MCF 10A (cell line): ENCODE data around the gene HSPA14. TPM values are rescaled to one million over a fixed set of nuclear protein-coding genes. Genes with fewer than 3 reads are reported as not detected.

ENCODE experiments used
- BruUV-seq: library from RNA; stranded (reverse); fragments of 400-500 nt; replicated peaks from 2 replicates; lab custom pipeline; 2021; lab: Mats Ljungman, UMichigan
- CTCF ChIA-PET: fragments of 300-600 bp; sonication (Branson Sonifier 250); formaldehyde crosslinking; extraction: SDS; loops from one replicate; lab custom pipeline; 2021; ENCODE audit warnings: antibody characterized with exemption, inconsistent platforms; lab: Yijun Ruan, JAX
- POLR2A ChIA-PET: fragments of 300-600, 350-650 bp; sonication (Branson Sonifier 250); formaldehyde crosslinking; extraction: SDS; loops from one replicate; lab custom pipeline; 2020; ENCODE audit warnings: antibody characterized with exemption, inconsistent platforms; lab: Yijun Ruan, JAX
- DNase-seq: peaks from one replicate; pipeline ENCODE4 v3.0.0-alpha.2; 2018; ENCODE audit not compliant: unreplicated experiment
- H3K27ac Mint-ChIP-seq: one replicate; pipeline ENCODE4 v1.8.0; 2022; ENCODE audit warnings: mild to moderate bottlenecking, low read depth, mixed read lengths; ENCODE audit not compliant: unreplicated experiment
- H3K27me3 Mint-ChIP-seq: one replicate; pipeline ENCODE4 v1.8.0; 2022; ENCODE audit warnings: mixed read lengths; ENCODE audit not compliant: insufficient read depth, unreplicated experiment
- H3K36me3 Mint-ChIP-seq: one replicate; pipeline ENCODE4 v1.8.0; 2022; ENCODE audit warnings: mild to moderate bottlenecking, moderate library complexity, mixed read lengths; ENCODE audit not compliant: insufficient read depth, unreplicated experiment
- H3K4me1 Mint-ChIP-seq: one replicate; pipeline ENCODE4 v1.8.0; 2022; ENCODE audit warnings: mixed read lengths; ENCODE audit not compliant: insufficient read depth, unreplicated experiment
- H3K4me3 Mint-ChIP-seq: one replicate; pipeline ENCODE4 v1.8.0; 2022; ENCODE audit warnings: mild to moderate bottlenecking, moderate library complexity, mixed read lengths; ENCODE audit not compliant: unreplicated experiment
- H3K9me3 Mint-ChIP-seq: one replicate; pipeline ENCODE4 v1.8.0; 2022; ENCODE audit warnings: mixed read lengths; ENCODE audit not compliant: unreplicated experiment
- intact Hi-C: fragments of 100-400 bp; cut with micrococcal nuclease; formaldehyde crosslinking; loops from 2 replicates; pipeline ENCODE4 v1.14.1; 2022
- total RNA-seq: library from RNA; stranded (reverse); gene quantifications from 2 replicates; pipeline ENCODE4 v1.2.3, GENCODE V29; 2022
- TF ChIP-seq, protein P1 (sequence below): fragments of 200-600 bp; IDR thresholded peaks from one replicate; pipeline ENCODE4 v1.8.0; 2022; ENCODE audit warnings: antibody characterized with exemption, mild to moderate bottlenecking; ENCODE audit not compliant: unreplicated experiment

HSPA14 gene
- total RNA-seq, 1 experiment from 2014 or later: 14.0 TPM

DNA sequence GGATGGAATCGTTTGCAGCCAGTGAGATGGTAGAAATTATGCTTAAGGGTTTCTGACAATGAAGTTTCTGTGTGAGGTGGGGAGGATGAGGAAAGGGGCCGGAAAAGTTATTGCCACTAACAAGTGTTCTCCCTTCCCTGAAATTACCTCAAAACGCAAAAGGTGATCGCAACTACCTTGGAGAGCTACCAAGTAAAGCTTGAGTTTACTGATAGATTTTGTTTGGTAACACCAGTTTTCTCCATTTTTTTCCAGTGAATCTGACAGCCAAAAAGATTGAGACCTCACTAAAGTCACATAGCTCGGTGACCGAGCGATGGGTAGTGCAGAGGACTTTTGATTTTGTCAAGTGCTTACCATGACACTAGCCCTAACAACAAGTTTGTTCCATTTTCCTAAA is 42.1 kb downstream of the HSPA14 start:
- H3K27ac Mint-ChIP-seq: peak overlapping the region; percentile 82

DNA sequence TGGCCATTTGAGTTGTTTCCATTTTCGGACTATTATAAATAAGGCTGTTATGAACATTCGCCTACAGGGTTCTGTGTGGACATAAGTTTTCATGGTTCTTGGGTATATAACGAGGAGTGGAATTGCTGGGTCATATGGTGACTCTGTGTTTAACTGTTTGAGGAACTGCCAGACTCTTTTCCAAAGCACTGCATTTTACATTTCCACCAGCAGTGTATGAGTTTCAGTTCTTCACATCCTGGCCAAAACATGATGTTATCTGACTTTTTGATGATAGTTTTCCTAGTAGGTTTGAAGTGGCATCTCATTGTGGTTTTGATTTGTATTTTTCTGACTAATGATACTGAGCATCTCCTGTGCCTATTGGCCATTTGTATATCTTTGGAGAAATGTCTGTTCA is 46.0 kb downstream of the HSPA14 start:
- H3K27me3 Mint-ChIP-seq: no peaks in the 10 kb centered on the region
- H3K4me3 Mint-ChIP-seq: no peak overlapping the region
- intact Hi-C loops: no loop called here
- ChIA-PET CTCF (interaction anchor here (0.7 to 3.3 kb wide), 2 partner anchors 21 to 74 kb away, joined by 3 to 18 read pairs; no protein-coding TSS in a partner anchor), POLR2A (no interaction called here)
- H3K27ac Mint-ChIP-seq: no peak overlapping the region
- peaks cover 14% of the 10 kb centered on the region for H3K4me1 Mint-ChIP-seq
- no TSS peak for BruUV-seq
- peaks cover 5% of the 10 kb centered on the region for H3K36me3 Mint-ChIP-seq
- TF ChIP-seq, protein P1, sequence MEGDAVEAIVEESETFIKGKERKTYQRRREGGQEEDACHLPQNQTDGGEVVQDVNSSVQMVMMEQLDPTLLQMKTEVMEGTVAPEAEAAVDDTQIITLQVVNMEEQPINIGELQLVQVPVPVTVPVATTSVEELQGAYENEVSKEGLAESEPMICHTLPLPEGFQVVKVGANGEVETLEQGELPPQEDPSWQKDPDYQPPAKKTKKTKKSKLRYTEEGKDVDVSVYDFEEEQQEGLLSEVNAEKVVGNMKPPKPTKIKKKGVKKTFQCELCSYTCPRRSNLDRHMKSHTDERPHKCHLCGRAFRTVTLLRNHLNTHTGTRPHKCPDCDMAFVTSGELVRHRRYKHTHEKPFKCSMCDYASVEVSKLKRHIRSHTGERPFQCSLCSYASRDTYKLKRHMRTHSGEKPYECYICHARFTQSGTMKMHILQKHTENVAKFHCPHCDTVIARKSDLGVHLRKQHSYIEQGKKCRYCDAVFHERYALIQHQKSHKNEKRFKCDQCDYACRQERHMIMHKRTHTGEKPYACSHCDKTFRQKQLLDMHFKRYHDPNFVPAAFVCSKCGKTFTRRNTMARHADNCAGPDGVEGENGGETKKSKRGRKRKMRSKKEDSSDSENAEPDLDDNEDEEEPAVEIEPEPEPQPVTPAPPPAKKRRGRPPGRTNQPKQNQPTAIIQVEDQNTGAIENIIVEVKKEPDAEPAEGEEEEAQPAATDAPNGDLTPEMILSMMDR: no peak
- DNase-seq: no peak
- no peaks in the 10 kb centered on the region for H3K9me3 Mint-ChIP-seq

More for the DNA sequence above, 42.1 kb downstream of the HSPA14 start:
- Mint-ChIP-seq H3K9me3 (no peaks in the 10 kb centered on the region), H3K4me1 (peaks cover 27% of the 10 kb centered on the region), H3K36me3 (peaks cover 12% of the 10 kb centered on the region), H3K27me3 (no peaks in the 10 kb centered on the region), H3K4me3 (peak overlapping the region; percentile 79)
- ChIA-PET CTCF (interaction anchor here (1.9 to 2.0 kb wide), 2 partner anchors 9 to 226 kb away, joined by 4 to 5 read pairs; no protein-coding TSS in a partner anchor), POLR2A (interaction anchor here (0.9 to 7.3 kb wide), 9 partner anchors 9 to 231 kb away, joined by 3 to 90 read pairs (median 17); partner anchors contain the start of genes CDNF, DCLRE1C, HSPA14 and MEIG1)
- DNase-seq: peak; percentile 16
- intact Hi-C loops: no loop called here
- TF ChIP-seq, protein P1: no peak
- BruUV-seq: no TSS peak

DNA sequence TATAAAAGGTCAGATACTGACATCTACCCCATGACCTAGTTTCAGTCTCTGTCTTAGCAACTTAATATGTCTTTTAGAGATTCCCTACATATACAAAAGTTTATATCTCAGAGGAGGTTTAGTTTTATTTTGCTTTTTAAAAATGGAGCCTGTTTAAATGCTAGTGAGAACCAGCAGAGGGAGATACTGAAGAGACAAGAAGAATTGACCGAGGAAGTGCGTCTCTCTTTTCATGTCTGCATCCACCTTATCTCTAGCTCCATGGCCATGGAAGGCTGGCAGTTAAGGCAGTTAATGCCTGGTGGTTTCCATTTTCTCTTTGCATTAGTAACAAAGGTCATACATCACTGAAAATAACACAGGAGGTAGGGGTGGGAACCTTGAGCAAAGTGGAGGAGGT is 51.2 kb downstream of the HSPA14 start:
- H3K27ac Mint-ChIP-seq: no peak overlapping the region
- POLR2A ChIA-PET: interaction anchor here (0.7 to 5.2 kb wide), 3 partner anchors 9 to 13 kb away, joined by 3 to 30 read pairs (median 4); partner anchors contain the start of gene SUV39H2
- H3K4me1 Mint-ChIP-seq: no peaks in the 10 kb centered on the region
- no TSS peak for BruUV-seq
- CTCF ChIA-PET: interaction anchor here (0.6 to 1.5 kb wide), 6 partner anchors 9 to 1452 kb away, joined by 3 to 5 read pairs (median 4); no protein-coding TSS in a partner anchor
- no peak for DNase-seq
- H3K9me3 Mint-ChIP-seq: no peaks in the 10 kb centered on the region
- no peaks in the 10 kb centered on the region for H3K36me3 Mint-ChIP-seq
- H3K27me3 Mint-ChIP-seq: no peaks in the 10 kb centered on the region
- no peak overlapping the region for H3K4me3 Mint-ChIP-seq
- intact Hi-C loops: no loop called here
- TF ChIP-seq, protein P1: no peak

DNA sequence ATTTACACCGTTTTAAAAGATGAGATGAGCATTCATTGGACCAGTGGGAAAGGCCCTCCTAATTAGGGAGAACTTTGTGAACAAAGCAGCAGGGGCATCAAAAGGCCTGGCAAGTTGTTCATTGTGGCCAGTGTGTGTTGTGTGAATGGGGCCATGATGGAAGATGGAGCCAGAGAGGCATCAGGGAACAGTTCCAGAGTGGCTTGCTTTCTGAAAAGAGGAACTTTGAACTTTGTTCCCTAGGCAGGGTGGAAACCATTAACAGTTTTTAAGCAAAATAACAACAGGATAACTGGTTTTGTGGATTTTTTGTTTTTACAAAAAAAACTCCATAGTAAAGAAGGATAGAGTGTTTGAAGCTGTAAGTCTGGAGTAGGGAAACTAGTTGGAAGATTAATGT is 53.0 kb downstream of the HSPA14 start:
- intact Hi-C loops: no loop called here
- H3K27ac Mint-ChIP-seq: no peak overlapping the region
- peaks cover under 1% of the 10 kb centered on the region for H3K36me3 Mint-ChIP-seq
- H3K4me3 Mint-ChIP-seq: no peak overlapping the region
- CTCF ChIA-PET: interaction anchor here (0.8 kb wide), 1 partner anchor 521 kb away, joined by 3 read pairs; no protein-coding TSS in a partner anchor
- POLR2A ChIA-PET: interaction anchor here (5.2 kb wide), 1 partner anchor 11 kb away, joined by 30 read pairs; the partner anchor contains the start of gene SUV39H2
- no peaks in the 10 kb centered on the region for H3K27me3 Mint-ChIP-seq
- no peak for DNase-seq
- H3K9me3 Mint-ChIP-seq: no peaks in the 10 kb centered on the region
- no TSS peak for BruUV-seq
- TF ChIP-seq, protein P1: no peak
- no peaks in the 10 kb centered on the region for H3K4me1 Mint-ChIP-seq
